DMS114 treated with DMSO at 0.1 percent for 48 hours (cell line): ENCODE measurements around the gene MCUB.
"Not testable (repeated sequence)": the region's sequence is repeated elsewhere in the genome, so short reads cannot be mapped to it uniquely, and the experiment has no call there.

Experiments
- DNase-seq: peaks from one replicate; lab custom pipeline; 2025; ENCODE audit not compliant: unreplicated experiment; lab: John Stamatoyannopoulos, UW

The MCUB gene

GRCh38 chr4:109678472-109678871 is 118.4 kb downstream of the MCUB start:
- DNase-seq: not testable (repeated sequence)

- not testable (repeated sequence) for DNase-seq
Measured at GRCh38 chr4:109678925-109679324, 118.9 kb downstream of the MCUB start.

GRCh38 chr4:109682875-109683274 is 122.8 kb downstream of the MCUB start:
- DNase-seq: no peak

- DNase-seq: no peak
Measured at GRCh38 chr4:109683621-109684253, 123.7 kb downstream of the MCUB start.

- DNase-seq: no peak
Measured at GRCh38 chr4:109684727-109685126, 124.7 kb downstream of the MCUB start.

GRCh38 chr4:109690690-109691410 is 130.8 kb downstream of the MCUB start:
- no peak for DNase-seq

- no peak for DNase-seq
Measured at GRCh38 chr4:109691411-109691920, 131.4 kb downstream of the MCUB start.

GRCh38 chr4:109698656-109699055 is 138.6 kb downstream of the MCUB start:
- no peak for DNase-seq

GRCh38 chr4:109699553-109700225 is 139.6 kb downstream of the MCUB start:
- no peak for DNase-seq

- DNase-seq: no peak
Measured at GRCh38 chr4:109701566-109702410, 141.7 kb downstream of the MCUB start.

- DNase-seq: peak; percentile 15
Measured at GRCh38 chr4:109702950-109703663, 143.1 kb downstream of the MCUB start, which contains the start of gene CASP6. CASP6 (minus strand) TSS chr4:109703445; CDS start chr4:109703395, 50 bp downstream.

GRCh38 chr4:109703664-109704361 is 143.8 kb downstream of the MCUB start:
- no peak for DNase-seq

- DNase-seq: no peak
Measured at GRCh38 chr4:109708435-109708834, 148.4 kb downstream of the MCUB start.

- DNase-seq: no peak
Measured at GRCh38 chr4:109708990-109709389, 148.9 kb downstream of the MCUB start.

GRCh38 chr4:109713500-109713899 is 153.5 kb downstream of the MCUB start:
- no peak for DNase-seq

GRCh38 chr4:109718759-109719158 is 158.7 kb downstream of the MCUB start:
- DNase-seq: no peak

GRCh38 chr4:109719604-109720003 is 159.6 kb downstream of the MCUB start:
- DNase-seq: no peak

- DNase-seq: no peak
Measured at GRCh38 chr4:109721033-109721432, 161.0 kb downstream of the MCUB start.

GRCh38 chr4:109722357-109722756 is 162.3 kb downstream of the MCUB start:
- no peak for DNase-seq

GRCh38 chr4:109723110-109723509 is 163.1 kb downstream of the MCUB start:
- no peak for DNase-seq
